H1 (cell line): Measurements from ENCODE around the gene COX7B2.

Source experiments
- BRCA1 ChIP-seq: IDR thresholded peaks from 2 replicates; pipeline ENCODE4 v1.6.1; 2012; ENCODE audit warnings: low read depth, low read length, improper control_type of control experiment
- EZH2 ChIP-seq: fragments of 200-600 bp; sonication (generic); IDR thresholded peaks from 2 replicates; pipeline ENCODE4 v1.7.1; 2012; ENCODE audit warnings: low read depth, mild to moderate bottlenecking, moderate library complexity, low read length, inconsistent platforms; ENCODE audit not compliant: severe bottlenecking
- ZNF274 ChIP-seq: IDR thresholded peaks from 2 replicates; pipeline ENCODE4 v1.7.0; 2012; ENCODE audit warnings: low read length, borderline replicate concordance; ENCODE audit errors: extremely low read depth

DNA sequence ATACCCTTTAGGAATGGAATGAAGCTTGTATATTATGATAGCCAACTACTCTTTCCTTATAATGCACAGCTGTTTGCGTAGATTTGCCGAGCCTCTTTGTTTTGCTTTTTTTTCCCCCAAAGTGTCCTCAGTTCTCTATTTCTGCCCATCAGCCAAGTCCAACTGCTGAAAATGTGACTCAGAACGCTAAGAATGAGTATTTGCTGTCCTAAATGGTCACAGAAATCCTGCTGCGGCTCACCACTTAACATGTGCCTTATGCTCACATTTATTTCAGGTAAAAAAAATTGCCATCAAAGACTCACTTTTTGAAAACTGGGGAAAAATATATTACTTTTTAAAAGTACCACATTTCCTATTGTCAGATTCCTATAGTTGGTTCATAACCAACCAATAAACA lies 47.4 kb upstream of the COX7B2 start:
- TF ChIP-seq EZH2 = no peak
- no peak for TF ChIP-seq BRCA1
- TF ChIP-seq ZNF274 = no peak
